NCI-H2196 (cell line): ENCODE data around the gene ID4.
"Not testable (repeated sequence)": the region's sequence is repeated elsewhere in the genome, so short reads cannot be mapped to it uniquely, and the experiment has no call there.

Experiments used
- DNase-seq: peaks from one replicate; lab custom pipeline; 2025; ENCODE audit not compliant: unreplicated experiment; lab: John Stamatoyannopoulos, UW

ID4 gene

GRCh38 chr6:19831358-19831757 lies 5.8 kb upstream of the ID4 start:
- no peak for DNase-seq

GRCh38 chr6:19833947-19834346 lies 3.2 kb upstream of the ID4 start:
- no peak for DNase-seq

GRCh38 chr6:19834858-19835257 lies 2.3 kb upstream of the ID4 start:
- DNase-seq, result no peak

DNA sequence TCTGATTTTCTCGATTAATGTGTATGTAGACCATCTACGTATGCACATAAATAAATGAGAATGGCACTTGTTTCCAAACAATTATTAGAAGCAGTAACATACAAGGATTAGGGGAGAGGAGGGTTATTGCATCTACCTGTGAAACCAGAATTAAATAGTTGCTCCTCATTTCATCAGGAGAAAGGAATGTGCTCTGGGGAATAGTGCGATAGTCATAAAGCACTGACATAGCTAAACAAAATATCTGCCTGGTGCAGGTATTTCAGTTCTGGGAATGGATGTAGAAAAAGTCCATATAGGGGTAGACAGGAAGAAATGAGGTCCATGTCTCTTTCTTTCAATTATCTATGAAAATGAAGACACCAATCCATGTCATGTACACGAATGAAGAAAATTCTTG lies 1.6 kb upstream of the ID4 start:
- no peak for DNase-seq

DNA sequence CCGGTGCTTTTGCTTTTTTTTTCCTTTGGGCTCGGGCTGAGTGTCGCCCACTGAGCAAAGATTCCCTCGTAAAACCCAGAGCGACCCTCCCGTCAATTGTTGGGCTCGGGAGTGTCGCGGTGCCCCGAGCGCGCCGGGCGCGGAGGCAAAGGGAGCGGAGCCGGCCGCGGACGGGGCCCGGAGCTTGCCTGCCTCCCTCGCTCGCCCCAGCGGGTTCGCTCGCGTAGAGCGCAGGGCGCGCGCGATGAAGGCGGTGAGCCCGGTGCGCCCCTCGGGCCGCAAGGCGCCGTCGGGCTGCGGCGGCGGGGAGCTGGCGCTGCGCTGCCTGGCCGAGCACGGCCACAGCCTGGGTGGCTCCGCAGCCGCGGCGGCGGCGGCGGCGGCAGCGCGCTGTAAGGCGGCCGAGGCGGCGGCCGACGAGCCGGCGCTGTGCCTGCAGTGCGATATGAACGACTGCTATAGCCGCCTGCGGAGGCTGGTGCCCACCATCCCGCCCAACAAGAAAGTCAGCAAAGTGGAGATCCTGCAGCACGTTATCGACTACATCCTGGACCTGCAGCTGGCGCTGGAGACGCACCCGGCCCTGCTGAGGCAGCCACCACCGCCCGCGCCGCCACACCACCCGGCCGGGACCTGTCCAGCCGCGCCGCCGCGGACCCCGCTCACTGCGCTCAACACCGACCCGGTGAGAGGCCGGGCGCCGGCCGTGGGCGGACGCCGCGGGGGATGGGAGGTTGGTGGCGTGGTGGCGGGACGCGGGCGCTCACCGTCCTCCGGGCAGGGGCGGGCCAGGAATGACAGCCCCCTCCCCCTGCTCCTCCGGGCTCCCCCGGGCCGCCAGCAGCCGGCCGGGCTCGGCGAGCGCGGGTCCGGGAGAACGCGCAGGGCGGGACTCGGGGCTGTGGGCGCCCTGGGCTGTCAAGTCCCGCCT lies 606 bp downstream of the ID4 start:
- no peak for DNase-seq

DNA sequence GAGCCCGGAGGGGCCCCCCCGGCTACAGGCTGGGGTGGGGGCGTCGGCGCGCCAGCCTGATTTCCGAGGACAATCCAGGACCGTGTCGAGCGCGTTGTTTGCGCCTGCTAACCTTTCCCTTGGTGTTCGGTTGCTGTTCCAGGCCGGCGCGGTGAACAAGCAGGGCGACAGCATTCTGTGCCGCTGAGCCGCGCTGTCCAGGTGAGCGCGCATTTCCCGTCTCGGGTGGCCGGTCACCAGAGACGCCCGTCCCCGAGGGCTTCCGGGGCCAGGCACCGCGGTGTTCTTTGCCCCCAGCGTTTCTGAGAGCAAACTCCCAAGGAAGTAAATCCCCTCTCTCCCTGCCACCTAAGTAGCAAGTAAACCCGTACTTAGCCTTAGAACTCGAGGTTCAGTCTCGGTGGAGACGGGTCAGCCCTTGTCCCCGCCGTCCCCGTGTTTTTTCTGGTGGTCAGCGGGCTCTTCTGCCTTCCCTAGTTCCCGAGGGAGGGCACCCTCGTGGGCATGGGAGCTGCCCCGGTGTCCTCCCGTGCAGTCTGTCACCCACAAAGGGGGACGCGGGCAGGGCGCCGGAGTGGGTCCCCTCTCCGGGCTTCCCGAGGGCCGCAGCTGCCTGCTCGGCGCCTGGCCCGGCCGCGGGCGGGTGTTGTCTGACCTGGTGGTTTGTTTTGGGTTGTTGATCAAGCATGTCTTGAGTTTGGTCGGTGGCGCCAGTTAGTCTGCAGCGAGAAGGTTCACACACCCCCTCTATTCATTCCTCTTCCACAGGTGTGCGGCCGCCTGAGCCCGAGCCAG lies 1.5 kb downstream of the ID4 start:
- DNase-seq, result peak; percentile 82

DNA sequence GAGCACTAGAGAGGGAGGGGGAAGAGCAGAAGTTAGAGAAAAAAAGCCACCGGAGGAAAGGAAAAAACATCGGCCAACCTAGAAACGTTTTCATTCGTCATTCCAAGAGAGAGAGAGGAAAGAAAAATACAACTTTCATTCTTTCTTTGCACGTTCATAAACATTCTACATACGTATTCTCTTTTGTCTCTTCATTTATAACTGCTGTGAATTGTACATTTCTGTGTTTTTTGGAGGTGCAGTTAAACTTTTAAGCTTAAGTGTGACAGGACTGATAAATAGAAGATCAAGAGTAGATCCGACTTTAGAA lies 2.0 kb downstream of the ID4 start:
- DNase-seq, result no peak

DNA sequence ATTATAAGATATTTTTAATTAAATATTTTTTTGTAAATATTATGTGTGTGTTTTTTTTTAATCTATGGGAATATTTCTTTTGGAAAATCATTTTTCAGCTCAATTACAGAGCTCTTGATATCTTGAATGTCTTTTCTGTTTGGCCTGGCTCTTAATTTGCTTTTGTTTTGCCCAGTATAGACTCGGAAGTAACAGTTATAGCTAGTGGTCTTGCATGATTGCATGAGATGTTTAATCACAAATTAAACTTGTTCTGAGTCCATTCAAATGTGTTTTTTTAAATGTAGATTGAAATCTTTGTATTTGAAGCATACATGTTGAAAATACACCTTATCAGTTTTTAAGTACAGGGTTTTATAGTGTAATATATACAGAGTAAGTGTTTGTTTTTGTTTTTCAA lies 2.6 kb downstream of the ID4 start:
- DNase-seq, result no peak

DNA sequence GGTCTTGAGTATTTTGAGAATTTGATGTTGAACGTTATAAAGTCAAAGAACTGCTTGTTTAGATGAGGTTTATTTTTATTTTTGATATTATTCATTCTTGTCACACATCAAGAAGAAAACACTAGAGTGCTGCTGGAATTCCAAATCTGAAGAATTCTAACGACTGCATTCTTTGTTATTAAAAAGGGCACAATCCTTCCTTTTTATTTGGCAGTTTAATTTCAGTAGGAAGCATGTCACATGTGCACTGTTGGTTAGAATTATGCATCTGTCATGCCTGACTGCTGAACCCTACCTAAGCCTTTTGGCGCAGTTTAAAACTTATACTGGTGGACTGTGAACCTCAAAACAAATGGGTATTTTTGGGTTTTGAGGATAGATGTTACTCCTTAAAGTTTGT lies 4.0 kb downstream of the ID4 start:
- DNase-seq, result no peak

DNA sequence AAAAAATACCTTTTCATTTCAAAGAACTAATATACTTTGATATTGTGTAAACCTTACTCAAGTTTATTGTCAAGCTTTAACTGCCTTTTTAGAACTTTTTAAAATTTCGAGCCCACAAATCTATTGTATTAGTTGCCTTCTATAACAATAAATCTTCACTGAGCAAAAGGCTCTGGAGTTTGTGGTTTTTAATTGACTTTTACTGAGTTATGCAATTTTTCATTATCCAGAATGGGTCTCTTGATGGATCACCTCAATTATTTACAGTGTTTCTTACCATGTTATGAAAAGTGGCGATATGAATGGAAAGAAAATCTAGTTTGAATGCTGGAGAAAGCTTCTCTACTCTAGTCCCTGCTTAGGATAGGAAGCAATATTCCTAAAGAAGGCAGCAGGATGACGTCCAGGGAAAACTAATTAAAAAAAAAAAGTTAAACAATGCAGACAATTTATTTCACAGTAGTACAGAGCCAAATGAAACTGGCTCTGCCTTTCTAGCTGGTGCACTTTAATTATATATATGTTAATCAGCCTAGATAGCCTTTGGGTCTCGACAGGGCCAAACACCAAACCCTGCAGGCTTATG lies 5.0 kb downstream of the ID4 start:
- no peak for DNase-seq

GRCh38 chr6:19844689-19845088 lies 7.5 kb downstream of the ID4 start:
- no peak for DNase-seq

DNA sequence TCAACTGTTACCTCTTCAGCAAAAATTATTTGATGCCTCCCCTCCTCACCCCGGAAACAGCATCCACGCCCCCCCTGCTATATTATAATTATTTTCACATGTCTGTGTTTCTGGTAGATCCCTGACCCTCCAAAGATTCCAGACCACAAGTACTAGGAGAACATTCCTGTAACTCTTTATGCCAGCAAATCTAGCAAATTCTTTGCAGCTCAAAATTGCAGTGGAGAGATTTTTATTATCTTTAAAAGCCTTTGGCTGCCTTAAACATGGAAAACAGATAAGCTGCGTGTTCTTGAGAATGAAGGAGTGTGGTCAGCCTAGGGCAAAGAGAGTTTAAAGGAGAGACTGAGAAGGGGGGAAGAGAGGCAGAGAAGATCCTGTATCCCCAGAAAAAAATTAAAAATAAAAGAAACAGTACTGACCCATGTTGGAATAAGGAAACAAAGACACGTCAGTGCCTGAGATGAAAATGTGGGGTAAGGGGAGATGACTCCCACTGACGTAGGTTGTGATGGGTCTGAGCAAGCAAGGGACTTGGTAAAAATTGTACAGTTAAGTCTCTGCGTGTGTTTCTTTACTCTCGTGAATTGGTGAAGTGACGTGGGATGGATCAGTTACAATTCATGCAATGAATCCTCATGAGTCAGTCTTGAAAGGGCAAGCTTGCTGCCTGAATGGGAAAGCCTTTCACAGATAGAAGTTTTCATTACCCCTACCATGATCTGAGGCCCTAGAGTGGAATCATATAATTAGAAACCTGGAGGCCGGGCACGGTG lies 8.3 kb downstream of the ID4 start:
- no peak for DNase-seq

GRCh38 chr6:19848465-19849029 lies 11.4 kb downstream of the ID4 start:
- no peak for DNase-seq

GRCh38 chr6:19849196-19849595 lies 12.0 kb downstream of the ID4 start:
- no peak for DNase-seq

- no peak for DNase-seq
Measured at GRCh38 chr6:19849755-19850154, 12.6 kb downstream of the ID4 start.

DNA sequence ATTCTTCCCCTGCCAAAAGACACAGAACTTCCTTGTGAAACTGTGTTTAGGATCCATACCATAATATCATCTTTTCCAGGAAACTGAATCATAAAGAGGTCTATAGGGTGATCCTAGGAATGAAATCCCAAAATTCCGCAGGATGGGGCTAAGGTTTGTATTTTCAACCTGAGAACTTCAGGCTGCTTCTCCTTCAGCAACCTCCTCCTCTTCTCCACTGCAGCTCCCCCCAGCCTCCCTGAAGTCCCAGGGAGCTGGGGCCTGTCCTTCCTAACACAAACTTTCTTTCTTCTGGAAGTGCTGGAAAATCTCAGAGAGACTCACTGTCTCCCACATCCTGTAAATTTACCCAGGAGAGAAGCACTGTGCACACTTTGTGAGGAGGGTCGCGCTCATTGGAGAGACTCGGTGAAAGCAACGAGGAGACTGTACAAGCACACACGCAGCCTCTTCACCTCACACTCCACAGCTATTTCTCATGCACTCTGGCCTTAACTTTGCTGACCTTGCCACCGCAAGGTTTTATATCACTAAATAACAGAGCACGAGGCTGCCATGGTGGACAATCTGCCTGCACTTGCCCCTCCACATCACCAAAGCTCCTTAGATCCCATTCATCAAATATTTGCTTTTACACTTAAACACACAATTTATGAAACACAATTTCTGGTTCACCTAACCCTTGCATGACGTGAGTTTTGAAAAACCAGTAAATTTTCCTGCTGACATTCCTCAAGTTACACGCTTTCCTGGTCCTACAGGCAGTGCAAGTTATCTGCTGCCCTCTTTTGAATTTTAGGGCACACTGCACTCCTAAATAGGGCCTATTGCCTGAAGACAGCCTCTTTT lies 14.3 kb downstream of the ID4 start:
- peak; percentile 81 for DNase-seq

- DNase-seq, result no peak
Measured at GRCh38 chr6:19852090-19852457, 14.9 kb downstream of the ID4 start.

GRCh38 chr6:19852927-19853326 lies 15.8 kb downstream of the ID4 start:
- no peak for DNase-seq

GRCh38 chr6:19854421-19855015 lies 17.3 kb downstream of the ID4 start:
- DNase-seq, result not testable (repeated sequence)

DNA sequence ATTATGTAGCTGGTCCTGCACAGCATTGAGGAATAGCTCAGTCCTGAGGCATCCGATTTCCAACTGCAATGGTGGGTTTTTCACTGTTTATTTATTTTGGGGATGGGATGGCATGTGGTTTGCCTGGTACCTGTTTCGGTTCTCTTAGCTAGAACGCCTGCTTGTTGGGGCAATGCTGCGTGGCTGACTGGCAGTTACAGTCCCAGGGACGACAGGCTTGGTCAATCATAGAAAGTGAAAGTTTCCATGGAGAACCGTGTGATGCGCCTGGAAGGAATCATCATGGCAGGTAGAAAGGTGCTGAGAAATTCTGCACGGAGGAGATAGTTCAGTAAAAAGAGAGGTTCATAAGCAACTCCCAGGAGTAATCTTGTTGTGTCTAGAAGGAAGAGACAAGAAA lies 18.4 kb downstream of the ID4 start:
- no peak for DNase-seq
